ENCODE measurements around the gene VEGFB. TPM values are rescaled to one million over a fixed set of nuclear protein-coding genes. Genes with fewer than 3 reads are reported as not detected.

The VEGFB gene
- total and polyA plus RNA-seq, 2 donors from 2014 or later, result 77.6 to 157 TPM

DNA sequence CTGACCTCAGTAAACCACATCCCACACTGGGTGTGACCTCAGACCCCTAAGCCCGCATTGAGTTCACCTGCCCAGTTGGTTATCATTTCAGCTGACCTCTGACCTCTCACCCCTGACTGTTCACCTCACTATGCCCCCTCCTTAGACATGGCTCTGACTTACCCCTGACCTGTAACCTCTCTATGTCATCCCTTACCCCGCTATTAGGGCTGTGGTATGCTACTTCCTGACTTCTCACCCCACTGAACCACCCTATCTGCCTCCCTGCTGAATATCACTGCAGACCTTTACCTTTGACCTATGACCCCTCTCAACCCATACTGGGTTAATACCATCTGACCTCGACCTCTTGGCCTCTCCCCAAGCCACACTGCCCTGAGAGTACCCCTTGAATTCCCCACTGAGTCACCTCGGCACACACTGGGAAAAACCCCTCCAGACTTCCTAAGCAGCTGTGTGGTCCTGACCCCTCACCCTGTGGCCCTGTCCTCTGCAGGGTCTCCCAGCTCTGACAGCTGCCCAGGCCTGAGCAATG lies 25.2 kb downstream of the VEGFB start:
- intact Hi-C loops (cut with DNase I), result no loop called here
- Histone ChIP-seq H3K9ac (ENCODE audit: low read length in 3 of 3) (no peak overlapping the region), H3K4me3 (ENCODE audit: low read length in 3 of 3) (no peak overlapping the region), H3K36me3 (ENCODE audit: control insufficient read depth in 2 of 3, insufficient read depth in 3 of 3, low read length in 3 of 3) (peaks cover 0 to 8% (median 6%) of the 10 kb centered on the region in 3 donors), H3K9me3 (ENCODE audit: control insufficient read depth in 2 of 3, insufficient read depth in 1 of 3, low read length in 3 of 3) (no peaks in the 10 kb centered on the region), H3K27me3 (ENCODE audit: control insufficient read depth, insufficient read depth, low read length) (no peaks in the 10 kb centered on the region), H3K27ac (ENCODE audit: low read depth in 2 of 2, low read length in 2 of 2) (no peak overlapping the region), H3K4me1 (ENCODE audit: control insufficient read depth in 2 of 3, insufficient read depth in 2 of 3, low read depth in 1 of 3, low read length in 3 of 3) (no peaks in the 10 kb centered on the region)
- TF ChIP-seq, protein P1, sequence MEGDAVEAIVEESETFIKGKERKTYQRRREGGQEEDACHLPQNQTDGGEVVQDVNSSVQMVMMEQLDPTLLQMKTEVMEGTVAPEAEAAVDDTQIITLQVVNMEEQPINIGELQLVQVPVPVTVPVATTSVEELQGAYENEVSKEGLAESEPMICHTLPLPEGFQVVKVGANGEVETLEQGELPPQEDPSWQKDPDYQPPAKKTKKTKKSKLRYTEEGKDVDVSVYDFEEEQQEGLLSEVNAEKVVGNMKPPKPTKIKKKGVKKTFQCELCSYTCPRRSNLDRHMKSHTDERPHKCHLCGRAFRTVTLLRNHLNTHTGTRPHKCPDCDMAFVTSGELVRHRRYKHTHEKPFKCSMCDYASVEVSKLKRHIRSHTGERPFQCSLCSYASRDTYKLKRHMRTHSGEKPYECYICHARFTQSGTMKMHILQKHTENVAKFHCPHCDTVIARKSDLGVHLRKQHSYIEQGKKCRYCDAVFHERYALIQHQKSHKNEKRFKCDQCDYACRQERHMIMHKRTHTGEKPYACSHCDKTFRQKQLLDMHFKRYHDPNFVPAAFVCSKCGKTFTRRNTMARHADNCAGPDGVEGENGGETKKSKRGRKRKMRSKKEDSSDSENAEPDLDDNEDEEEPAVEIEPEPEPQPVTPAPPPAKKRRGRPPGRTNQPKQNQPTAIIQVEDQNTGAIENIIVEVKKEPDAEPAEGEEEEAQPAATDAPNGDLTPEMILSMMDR (IDR thresholded peaks at IDR 0.05; ENCODE audit: borderline replicate concordance, extremely low read depth, insufficient read depth), result no peak
- FAIRE-seq (no peak), DNase-seq (peak in 1 of 5 donors; percentile 17)

DNA sequence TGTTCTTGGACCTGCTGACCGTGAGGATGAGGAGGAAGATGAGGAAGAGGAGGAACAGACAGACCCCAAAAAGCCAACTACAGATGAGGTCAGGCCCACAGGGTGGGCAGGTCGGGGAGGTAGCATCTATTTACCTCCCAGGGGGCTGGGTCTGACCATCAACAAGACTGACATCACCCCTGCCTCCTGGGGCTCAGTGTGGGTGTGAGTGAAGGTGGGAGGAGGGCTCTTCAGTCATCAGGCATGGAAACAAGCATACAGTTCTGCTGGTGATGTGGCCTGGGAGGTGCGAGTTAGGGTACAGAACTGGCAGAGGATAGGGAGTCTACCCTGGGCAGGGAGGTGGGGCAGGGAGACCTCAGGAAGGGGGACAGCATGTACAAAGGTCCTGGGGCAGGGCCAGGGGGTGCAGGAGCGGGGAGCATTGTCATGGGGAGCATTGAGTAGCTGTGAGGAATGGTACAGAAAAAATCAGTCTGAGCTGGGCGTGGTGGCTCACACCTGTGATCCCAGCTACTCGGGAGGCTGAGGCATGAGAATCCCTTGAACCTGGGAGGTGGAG lies 25.8 kb downstream of the VEGFB start:
- Histone ChIP-seq H3K27ac (ENCODE audit: low read depth in 2 of 2, low read length in 2 of 2) (no peak overlapping the region), H3K36me3 (ENCODE audit: control insufficient read depth in 2 of 3, insufficient read depth in 3 of 3, low read length in 3 of 3) (peaks cover 0 to 8% (median 6%) of the 10 kb centered on the region in 3 donors), H3K4me1 (ENCODE audit: control insufficient read depth in 2 of 3, insufficient read depth in 2 of 3, low read depth in 1 of 3, low read length in 3 of 3) (no peaks in the 10 kb centered on the region), H3K4me3 (ENCODE audit: low read length in 3 of 3) (no peak overlapping the region), H3K27me3 (ENCODE audit: control insufficient read depth, insufficient read depth, low read length) (no peaks in the 10 kb centered on the region), H3K9ac (ENCODE audit: low read length in 3 of 3) (no peak overlapping the region), H3K9me3 (ENCODE audit: control insufficient read depth in 2 of 3, insufficient read depth in 1 of 3, low read length in 3 of 3) (no peaks in the 10 kb centered on the region)
- intact Hi-C loops (cut with DNase I), result no loop called here
- TF ChIP-seq, protein P1 (IDR thresholded peaks at IDR 0.05; ENCODE audit: borderline replicate concordance, extremely low read depth, insufficient read depth), result no peak
- peak in 1 of 5 donors; percentile 34 for DNase-seq
- no peak for FAIRE-seq

DNA sequence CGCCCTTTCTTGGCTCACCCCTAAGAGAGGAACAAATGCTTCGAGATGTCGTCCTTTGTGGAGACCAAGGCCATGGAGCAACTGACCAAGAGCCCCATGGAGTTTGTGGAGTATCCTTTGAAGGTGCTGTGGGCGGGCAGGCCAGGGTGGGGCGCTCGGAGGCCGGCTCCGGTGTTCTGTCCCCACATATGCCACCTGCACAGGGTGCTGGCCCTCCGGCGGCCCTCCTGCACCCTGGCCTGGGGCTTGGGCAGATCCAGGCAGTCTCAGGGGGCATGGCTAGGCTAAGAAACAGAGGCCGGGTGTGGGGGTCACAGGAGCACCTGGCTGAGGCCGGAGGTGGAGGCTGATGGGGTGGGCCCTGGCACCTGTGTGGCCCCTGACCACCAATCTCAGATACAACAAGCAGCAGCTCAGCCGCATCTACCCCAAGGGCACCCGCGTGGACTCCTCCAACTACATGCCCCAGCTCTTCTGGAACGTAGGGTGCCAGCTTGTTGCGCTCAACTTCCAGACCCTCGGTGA lies 27.2 kb downstream of the VEGFB start:
- no peaks in the 10 kb centered on the region for H3K4me1 ChIP-seq (ENCODE audit: control insufficient read depth in 2 of 3, insufficient read depth in 2 of 3, low read depth in 1 of 3, low read length in 3 of 3)
- intact Hi-C loops (cut with DNase I), result no loop called here

More for the DNA sequence above, 27.2 kb downstream of the VEGFB start:
- TF ChIP-seq, protein P1 (IDR thresholded peaks at IDR 0.05; ENCODE audit: borderline replicate concordance, extremely low read depth, insufficient read depth), result no peak
- FAIRE-seq (no peak), DNase-seq (peak in 1 of 5 donors; percentile 65)
- Histone ChIP-seq H3K9me3 (ENCODE audit: control insufficient read depth in 2 of 3, insufficient read depth in 1 of 3, low read length in 3 of 3) (no peaks in the 10 kb centered on the region), H3K27me3 (ENCODE audit: control insufficient read depth, insufficient read depth, low read length) (no peaks in the 10 kb centered on the region), H3K27ac (ENCODE audit: low read depth in 2 of 2, low read length in 2 of 2) (no peak overlapping the region), H3K4me3 (ENCODE audit: low read length in 3 of 3) (no peak overlapping the region), H3K9ac (ENCODE audit: low read length in 3 of 3) (no peak overlapping the region), H3K36me3 (ENCODE audit: control insufficient read depth in 2 of 3, insufficient read depth in 3 of 3, low read length in 3 of 3) (peaks cover 0 to 10% (median 0%) of the 10 kb centered on the region in 3 donors)

All from kidney (tissue), 14 donors.